HEK293 (cell line): ENCODE measurements around the gene SLC17A3.

Source experiments
- ATF2 ChIP-seq: fragments of 450-650 bp; formaldehyde crosslinking; IDR thresholded peaks from 2 replicates; pipeline ENCODE4 v1.5.1; 2016; ENCODE audit warnings: missing biosample characterization, missing genetic modification characterization, low read depth
- GLIS2 ChIP-seq: fragments of 450-650 bp; formaldehyde crosslinking; IDR thresholded peaks from 2 replicates; pipeline ENCODE4 v1.5.1; 2016; ENCODE audit warnings: missing biosample characterization, missing genetic modification characterization
- HOXA7 ChIP-seq: sonication (generic); formaldehyde crosslinking; IDR thresholded peaks from 2 replicates; pipeline ENCODE4 v1.8.1; 2022; ENCODE audit warnings: missing genetic modification reagents, borderline replicate concordance
- SETDB1 ChIP-seq: IDR thresholded peaks from one replicate; pipeline ENCODE4 v1.6.1; 2017; ENCODE audit warnings: mild to moderate bottlenecking, low read length, moderate library complexity, mixed read lengths; ENCODE audit not compliant: insufficient read length
- ZNF274 ChIP-seq, 2 experiments: fragments of 200-500 bp in 1 of 2; fragments of 450-650 bp in 1 of 2; sonication (Bioruptor generic) in 1 of 2; formaldehyde crosslinking in 1 of 2; IDR thresholded peaks; 2 replicates each; pipeline versions ENCODE4 v1.5.1 to v1.6.1; 2014 to 2016; ENCODE audit warnings: borderline replicate concordance in 1 of 2, inconsistent platforms in 1 of 2, low read length in 1 of 2, missing biosample characterization in 1 of 2, missing genetic modification characterization in 1 of 2
- ZNF510 ChIP-seq: fragments of 450-650 bp; formaldehyde crosslinking; IDR thresholded peaks from 2 replicates; pipeline ENCODE4 v1.5.1; 2018; ENCODE audit warnings: mild to moderate bottlenecking, missing genetic modification characterization, missing biosample characterization; ENCODE audit not compliant: insufficient replicate concordance
- TF ChIP-seq, protein P1 (sequence below): fragments of 450-650 bp; formaldehyde crosslinking; IDR thresholded peaks from 2 replicates; pipeline ENCODE4 v1.5.1; 2016; ENCODE audit warnings: missing biosample characterization, missing genetic modification characterization
- TF ChIP-seq, protein P2 (sequence below): sonication (generic); formaldehyde crosslinking; IDR thresholded peaks from 2 replicates; pipeline ENCODE4 v1.8.1; 2022; ENCODE audit warnings: mild to moderate bottlenecking, moderate library complexity, missing genetic modification reagents

GRCh38 chr6:25842526-25842925 lies 31.5 kb downstream of the SLC17A3 start:
- TF ChIP-seq, protein P1, sequence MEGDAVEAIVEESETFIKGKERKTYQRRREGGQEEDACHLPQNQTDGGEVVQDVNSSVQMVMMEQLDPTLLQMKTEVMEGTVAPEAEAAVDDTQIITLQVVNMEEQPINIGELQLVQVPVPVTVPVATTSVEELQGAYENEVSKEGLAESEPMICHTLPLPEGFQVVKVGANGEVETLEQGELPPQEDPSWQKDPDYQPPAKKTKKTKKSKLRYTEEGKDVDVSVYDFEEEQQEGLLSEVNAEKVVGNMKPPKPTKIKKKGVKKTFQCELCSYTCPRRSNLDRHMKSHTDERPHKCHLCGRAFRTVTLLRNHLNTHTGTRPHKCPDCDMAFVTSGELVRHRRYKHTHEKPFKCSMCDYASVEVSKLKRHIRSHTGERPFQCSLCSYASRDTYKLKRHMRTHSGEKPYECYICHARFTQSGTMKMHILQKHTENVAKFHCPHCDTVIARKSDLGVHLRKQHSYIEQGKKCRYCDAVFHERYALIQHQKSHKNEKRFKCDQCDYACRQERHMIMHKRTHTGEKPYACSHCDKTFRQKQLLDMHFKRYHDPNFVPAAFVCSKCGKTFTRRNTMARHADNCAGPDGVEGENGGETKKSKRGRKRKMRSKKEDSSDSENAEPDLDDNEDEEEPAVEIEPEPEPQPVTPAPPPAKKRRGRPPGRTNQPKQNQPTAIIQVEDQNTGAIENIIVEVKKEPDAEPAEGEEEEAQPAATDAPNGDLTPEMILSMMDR (tag by site-specific recombination), result no peak
- TF ChIP-seq, protein P2, sequence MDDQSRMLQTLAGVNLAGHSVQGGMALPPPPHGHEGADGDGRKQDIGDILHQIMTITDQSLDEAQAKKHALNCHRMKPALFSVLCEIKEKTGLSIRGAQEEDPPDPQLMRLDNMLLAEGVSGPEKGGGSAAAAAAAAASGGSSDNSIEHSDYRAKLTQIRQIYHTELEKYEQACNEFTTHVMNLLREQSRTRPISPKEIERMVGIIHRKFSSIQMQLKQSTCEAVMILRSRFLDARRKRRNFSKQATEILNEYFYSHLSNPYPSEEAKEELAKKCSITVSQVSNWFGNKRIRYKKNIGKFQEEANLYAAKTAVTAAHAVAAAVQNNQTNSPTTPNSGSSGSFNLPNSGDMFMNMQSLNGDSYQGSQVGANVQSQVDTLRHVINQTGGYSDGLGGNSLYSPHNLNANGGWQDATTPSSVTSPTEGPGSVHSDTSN (CRISPR knock-in tag), result no peak
- TF ChIP-seq ZNF274 (IDR thresholded peaks at IDR 0.05; ENCODE audit: low read length) (no peak), ZNF274 (tag by site-specific recombination; IDR thresholded peaks at IDR 0.05; ENCODE audit: borderline replicate concordance) (no peak), GLIS2 (tag by site-specific recombination) (no peak), HOXA7 (CRISPR knock-in tag) (no peak), ZNF510 (tag by site-specific recombination) (no peak), SETDB1 (no peak), ATF2 (tag by site-specific recombination) (no peak)
